Measurements from ENCODE around the gene GALNS. TPM values are rescaled to one million over a fixed set of nuclear protein-coding genes. Genes with fewer than 3 reads are reported as not detected.

GALNS gene
- total and polyA plus RNA-seq, 2 experiments from 2014 or later: 9.7 to 18.8 TPM

DNA sequence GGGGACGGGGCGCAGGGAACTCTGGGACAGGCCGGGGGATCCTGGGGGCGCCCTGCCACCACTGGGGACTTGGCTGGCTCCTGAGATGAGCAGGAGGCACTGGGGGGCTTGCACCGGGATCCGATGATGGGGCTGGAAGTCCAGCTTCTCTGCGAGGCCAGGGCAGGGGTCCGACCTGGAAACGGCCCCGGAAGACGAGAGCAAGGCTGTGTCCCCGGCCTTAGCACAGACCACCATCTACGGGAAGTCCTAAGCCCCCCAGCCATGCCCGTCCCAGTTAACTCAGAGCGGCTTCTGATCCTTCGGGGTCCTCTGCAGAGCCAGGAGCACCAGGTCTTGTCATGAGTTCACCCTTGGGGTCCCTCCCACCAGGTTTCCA lies 52.6 kb downstream of the GALNS start:
- peak overlapping the region; percentile 83 for H3K4me3 ChIP-seq
- peaks cover 13% of the 10 kb centered on the region; the same call in 1 of the 2 replicates for H3K36me3 ChIP-seq (ENCODE audit: insufficient read depth)
- peaks cover 47% of the 10 kb centered on the region for H3F3A ChIP-seq (replicated peaks; ENCODE audit: low read depth)
- Mint-ChIP-seq H3K27ac (0 out of 2 replicates have a peak overlapping the region, but pooled peaks have one; percentile 67), H3K36me3 (ENCODE audit: low read depth) (peaks cover 56% of the 10 kb centered on the region), H3K4me3 (peak overlapping the region; percentile 85), H3K27me3 (ENCODE audit: insufficient read depth, low read depth, poor library complexity) (peaks cover 39% of the 10 kb centered on the region), H3K4me1 (no peaks in the 10 kb centered on the region), H3K9me3 (peaks cover 4% of the 10 kb centered on the region; the same call in 1 of the 3 replicates)
- DNase-seq (ENCODE audit: low spot score) (no peak), ATAC-seq (no peak)
- no peak overlapping the region for H2AFZ ChIP-seq
- H3K79me2 ChIP-seq (replicated peaks; ENCODE audit: insufficient read depth): peaks cover 11% of the 10 kb centered on the region
- TF ChIP-seq EZH2phosphoT487 (IDR thresholded peaks at IDR 0.05; ENCODE audit: unreplicated experiment) (no peak), CREB1 (CRISPR knock-in tag; IDR thresholded peaks at IDR 0.05; ENCODE audit: low read depth) (no peak)
- TF ChIP-seq, protein P1, sequence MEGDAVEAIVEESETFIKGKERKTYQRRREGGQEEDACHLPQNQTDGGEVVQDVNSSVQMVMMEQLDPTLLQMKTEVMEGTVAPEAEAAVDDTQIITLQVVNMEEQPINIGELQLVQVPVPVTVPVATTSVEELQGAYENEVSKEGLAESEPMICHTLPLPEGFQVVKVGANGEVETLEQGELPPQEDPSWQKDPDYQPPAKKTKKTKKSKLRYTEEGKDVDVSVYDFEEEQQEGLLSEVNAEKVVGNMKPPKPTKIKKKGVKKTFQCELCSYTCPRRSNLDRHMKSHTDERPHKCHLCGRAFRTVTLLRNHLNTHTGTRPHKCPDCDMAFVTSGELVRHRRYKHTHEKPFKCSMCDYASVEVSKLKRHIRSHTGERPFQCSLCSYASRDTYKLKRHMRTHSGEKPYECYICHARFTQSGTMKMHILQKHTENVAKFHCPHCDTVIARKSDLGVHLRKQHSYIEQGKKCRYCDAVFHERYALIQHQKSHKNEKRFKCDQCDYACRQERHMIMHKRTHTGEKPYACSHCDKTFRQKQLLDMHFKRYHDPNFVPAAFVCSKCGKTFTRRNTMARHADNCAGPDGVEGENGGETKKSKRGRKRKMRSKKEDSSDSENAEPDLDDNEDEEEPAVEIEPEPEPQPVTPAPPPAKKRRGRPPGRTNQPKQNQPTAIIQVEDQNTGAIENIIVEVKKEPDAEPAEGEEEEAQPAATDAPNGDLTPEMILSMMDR (conservative IDR thresholded peaks at IDR 0.05; ENCODE audit: low read depth in 2 of 2): no peak
- no peaks in the 10 kb centered on the region; the same call in none of the 2 replicates for H4K20me1 ChIP-seq (replicated peaks; ENCODE audit: insufficient read depth)
- no peaks in the 10 kb centered on the region for H3K27me3 ChIP-seq (ENCODE audit: insufficient read depth)
- H3K9me2 ChIP-seq (ENCODE audit: insufficient read depth): no peaks in the 10 kb centered on the region
- no peaks in the 10 kb centered on the region for H3K4me1 ChIP-seq (ENCODE audit: insufficient read depth)
- H3K4me2 ChIP-seq: peak overlapping the region; percentile 97
- H3K27ac ChIP-seq (ENCODE audit: low read depth): peak overlapping the region; percentile 74; the same call in 1 of the 2 replicates

DNA sequence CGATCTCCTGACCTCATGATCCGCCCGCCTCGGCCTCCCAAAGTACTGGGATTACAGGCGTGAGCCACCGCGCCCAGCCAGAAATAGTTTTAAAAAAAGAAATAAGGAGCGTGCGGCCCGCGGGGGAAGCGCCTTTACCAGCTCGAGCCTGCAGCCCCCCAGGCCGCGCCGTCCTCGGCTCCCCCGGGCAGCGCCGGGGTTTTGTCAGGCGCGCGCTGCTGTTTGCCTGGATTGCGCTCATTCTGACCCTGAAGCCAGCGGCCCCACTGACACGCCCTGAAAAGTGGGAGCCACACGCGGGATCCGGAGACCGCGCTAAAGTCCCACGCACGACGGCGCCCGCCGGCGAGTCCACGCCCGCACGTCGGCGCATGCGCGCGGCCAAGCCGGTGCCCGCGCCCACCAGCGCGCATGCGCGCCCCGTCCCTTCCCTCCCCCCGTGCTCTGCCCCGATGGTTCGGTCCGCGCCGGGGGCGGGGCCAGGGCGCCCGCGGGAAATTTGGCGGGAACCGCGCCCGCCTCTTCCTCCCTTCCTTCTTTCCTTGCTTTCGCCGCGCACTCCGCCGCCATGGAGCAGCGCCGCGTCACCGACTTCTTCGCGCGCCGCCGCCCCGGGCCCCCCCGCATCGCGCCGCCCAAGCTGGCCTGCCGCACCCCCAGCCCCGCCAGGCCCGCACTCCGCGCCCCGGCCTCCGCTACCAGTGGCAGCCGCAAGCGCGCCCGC lies 53.3 kb downstream of the GALNS start, which contains the start of gene CDT1:
Gene CDT1, plus strand, starts transcription at position 526 of the 724 bp plus-strand sequence. Its CDS starts 43 bp downstream, at position 569.
- Histone ChIP-seq H3K9me2 (ENCODE audit: insufficient read depth) (no peaks in the 10 kb centered on the region), H3K36me3 (ENCODE audit: insufficient read depth) (0 out of 2 replicates have a peak, but pooled peaks cover 6% of the 10 kb centered on the region), H3K27ac (ENCODE audit: low read depth) (peak within 1 kb of the TSS; percentile 80), H3K79me2 (replicated peaks; ENCODE audit: insufficient read depth) (peaks cover 11% of the 10 kb centered on the region), H3K4me2 (peak within 1 kb of the TSS; percentile 97), H4K20me1 (replicated peaks; ENCODE audit: insufficient read depth) (no peaks in the 10 kb centered on the region; the same call in 1 of the 2 replicates), H3K4me3 (peak within 1 kb of the TSS; percentile 83), H2AFZ (no peak within 1 kb of the TSS), H3K4me1 (ENCODE audit: insufficient read depth) (no peaks in the 10 kb centered on the region), H3K27me3 (ENCODE audit: insufficient read depth) (no peaks in the 10 kb centered on the region), H3F3A (replicated peaks; ENCODE audit: low read depth) (peaks cover 43% of the 10 kb centered on the region)
- Mint-ChIP-seq H3K4me3 (peak within 1 kb of the TSS; percentile 85), H3K27ac (peak within 1 kb of the TSS; percentile 67), H3K4me1 (no peaks in the 10 kb centered on the region), H3K36me3 (ENCODE audit: low read depth) (peaks cover 49% of the 10 kb centered on the region), H3K9me3 (peaks cover 2% of the 10 kb centered on the region; the same call in 1 of the 3 replicates), H3K27me3 (ENCODE audit: insufficient read depth, low read depth, poor library complexity) (peaks cover 32% of the 10 kb centered on the region)
- peak; percentile 78 for DNase-seq (ENCODE audit: low spot score)
- TF ChIP-seq POLR2AphosphoS5 (IDR thresholded peaks at IDR 0.05; ENCODE audit: low read depth): peak; percentile 42; the same call in 1 of the 2 replicates
- TF ChIP-seq STAT1 (IDR thresholded peaks at IDR 0.05; ENCODE audit: unreplicated experiment): no peak
- ATAC-seq: peak; percentile 12; the same call in 2 of the 3 replicates

DNA sequence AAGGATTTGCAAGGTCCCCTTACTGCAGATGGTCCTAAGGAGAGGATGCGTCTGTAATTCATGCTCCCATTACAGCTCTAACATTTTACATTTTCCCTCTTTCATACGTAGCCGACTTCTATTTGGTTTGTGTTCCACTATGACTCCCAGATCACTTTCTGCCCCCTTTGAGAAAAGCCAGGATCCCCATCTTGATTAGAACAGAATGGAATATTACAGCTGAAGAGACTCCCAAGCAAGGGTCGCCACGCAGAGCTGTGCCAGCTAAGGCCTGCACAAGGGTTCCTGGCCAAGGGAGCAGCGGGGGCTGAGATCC lies 56.5 kb downstream of the GALNS start:
- Histone ChIP-seq H3K27ac (ENCODE audit: low read depth) (no peak overlapping the region), H3K4me2 (no peak overlapping the region), H3K27me3 (ENCODE audit: insufficient read depth) (no peaks in the 10 kb centered on the region), H3K9me2 (ENCODE audit: insufficient read depth) (no peaks in the 10 kb centered on the region), H3K36me3 (ENCODE audit: insufficient read depth) (no peaks in the 10 kb centered on the region), H2AFZ (no peak overlapping the region), H4K20me1 (replicated peaks; ENCODE audit: insufficient read depth) (no peaks in the 10 kb centered on the region; the same call in 1 of the 2 replicates), H3K79me2 (replicated peaks; ENCODE audit: insufficient read depth) (peaks cover 11% of the 10 kb centered on the region), H3K4me3 (no peak overlapping the region), H3K4me1 (ENCODE audit: insufficient read depth) (no peaks in the 10 kb centered on the region), H3F3A (replicated peaks; ENCODE audit: low read depth) (peaks cover 15% of the 10 kb centered on the region)
- H3K9me3 Mint-ChIP-seq: no peaks in the 10 kb centered on the region
- no peaks in the 10 kb centered on the region for H3K4me1 Mint-ChIP-seq
- TF ChIP-seq EZH2phosphoT487 (IDR thresholded peaks at IDR 0.05; ENCODE audit: unreplicated experiment) (no peak), EZH2 (IDR thresholded peaks at IDR 0.05; ENCODE audit: low read depth, unreplicated experiment) (no peak), ZNF331 (CRISPR knock-in tag; IDR thresholded peaks at IDR 0.05; ENCODE audit: low read depth) (no peak), ZNF114 (CRISPR knock-in tag; IDR thresholded peaks at IDR 0.05) (no peak)
- TF ChIP-seq, protein P2, sequence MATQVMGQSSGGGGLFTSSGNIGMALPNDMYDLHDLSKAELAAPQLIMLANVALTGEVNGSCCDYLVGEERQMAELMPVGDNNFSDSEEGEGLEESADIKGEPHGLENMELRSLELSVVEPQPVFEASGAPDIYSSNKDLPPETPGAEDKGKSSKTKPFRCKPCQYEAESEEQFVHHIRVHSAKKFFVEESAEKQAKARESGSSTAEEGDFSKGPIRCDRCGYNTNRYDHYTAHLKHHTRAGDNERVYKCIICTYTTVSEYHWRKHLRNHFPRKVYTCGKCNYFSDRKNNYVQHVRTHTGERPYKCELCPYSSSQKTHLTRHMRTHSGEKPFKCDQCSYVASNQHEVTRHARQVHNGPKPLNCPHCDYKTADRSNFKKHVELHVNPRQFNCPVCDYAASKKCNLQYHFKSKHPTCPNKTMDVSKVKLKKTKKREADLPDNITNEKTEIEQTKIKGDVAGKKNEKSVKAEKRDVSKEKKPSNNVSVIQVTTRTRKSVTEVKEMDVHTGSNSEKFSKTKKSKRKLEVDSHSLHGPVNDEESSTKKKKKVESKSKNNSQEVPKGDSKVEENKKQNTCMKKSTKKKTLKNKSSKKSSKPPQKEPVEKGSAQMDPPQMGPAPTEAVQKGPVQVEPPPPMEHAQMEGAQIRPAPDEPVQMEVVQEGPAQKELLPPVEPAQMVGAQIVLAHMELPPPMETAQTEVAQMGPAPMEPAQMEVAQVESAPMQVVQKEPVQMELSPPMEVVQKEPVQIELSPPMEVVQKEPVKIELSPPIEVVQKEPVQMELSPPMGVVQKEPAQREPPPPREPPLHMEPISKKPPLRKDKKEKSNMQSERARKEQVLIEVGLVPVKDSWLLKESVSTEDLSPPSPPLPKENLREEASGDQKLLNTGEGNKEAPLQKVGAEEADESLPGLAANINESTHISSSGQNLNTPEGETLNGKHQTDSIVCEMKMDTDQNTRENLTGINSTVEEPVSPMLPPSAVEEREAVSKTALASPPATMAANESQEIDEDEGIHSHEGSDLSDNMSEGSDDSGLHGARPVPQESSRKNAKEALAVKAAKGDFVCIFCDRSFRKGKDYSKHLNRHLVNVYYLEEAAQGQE (IDR thresholded peaks at IDR 0.05; ENCODE audit: unreplicated experiment): no peak
- no peak for DNase-seq (ENCODE audit: low spot score)
- peaks cover 10% of the 10 kb centered on the region for H3K27me3 Mint-ChIP-seq (ENCODE audit: insufficient read depth, low read depth, poor library complexity)
- ATAC-seq: no peak
- no peak overlapping the region for H3K4me3 Mint-ChIP-seq
- peaks cover 21% of the 10 kb centered on the region for H3K36me3 Mint-ChIP-seq (ENCODE audit: low read depth)
- H3K27ac Mint-ChIP-seq: no peak overlapping the region

Measured in GM23338 (cell line).